Gastroesophageal sphincter (tissue), 3 donors: ENCODE measurements around the gene ANAPC2.

Experiments used
- EP300 ChIP-seq: sonication (generic); formaldehyde crosslinking; IDR thresholded peaks from one replicate; pipeline ENCODE4 v1.6.1; 2017; ENCODE audit warnings: antibody characterized with exemption, mild to moderate bottlenecking
- POLR2A ChIP-seq, 2 donors: fragments of 450-650 bp; IDR thresholded peaks; one replicate each; pipeline ENCODE4 v1.6.1; 2017; ENCODE audit warnings: antibody characterized with exemption in 2 of 2, mild to moderate bottlenecking in 2 of 2, moderate library complexity in 1 of 2
- POLR2AphosphoS5 ChIP-seq: sonication (generic); formaldehyde crosslinking; IDR thresholded peaks from one replicate; pipeline ENCODE4 v1.6.1; 2017; ENCODE audit warnings: antibody characterized with exemption
- TF ChIP-seq, protein P1 (sequence below), 4 experiments: fragments of 200-600 bp in 2 of 4; fragments of 450-650 bp in 2 of 4; sonication (generic) in 1 of 4; IDR thresholded peaks; one replicate each; pipeline ENCODE4 v1.5.1; 2017 to 2019; ENCODE audit warnings: antibody characterized with exemption in 4 of 4, mild to moderate bottlenecking in 2 of 4, moderate library complexity in 2 of 4

DNA sequence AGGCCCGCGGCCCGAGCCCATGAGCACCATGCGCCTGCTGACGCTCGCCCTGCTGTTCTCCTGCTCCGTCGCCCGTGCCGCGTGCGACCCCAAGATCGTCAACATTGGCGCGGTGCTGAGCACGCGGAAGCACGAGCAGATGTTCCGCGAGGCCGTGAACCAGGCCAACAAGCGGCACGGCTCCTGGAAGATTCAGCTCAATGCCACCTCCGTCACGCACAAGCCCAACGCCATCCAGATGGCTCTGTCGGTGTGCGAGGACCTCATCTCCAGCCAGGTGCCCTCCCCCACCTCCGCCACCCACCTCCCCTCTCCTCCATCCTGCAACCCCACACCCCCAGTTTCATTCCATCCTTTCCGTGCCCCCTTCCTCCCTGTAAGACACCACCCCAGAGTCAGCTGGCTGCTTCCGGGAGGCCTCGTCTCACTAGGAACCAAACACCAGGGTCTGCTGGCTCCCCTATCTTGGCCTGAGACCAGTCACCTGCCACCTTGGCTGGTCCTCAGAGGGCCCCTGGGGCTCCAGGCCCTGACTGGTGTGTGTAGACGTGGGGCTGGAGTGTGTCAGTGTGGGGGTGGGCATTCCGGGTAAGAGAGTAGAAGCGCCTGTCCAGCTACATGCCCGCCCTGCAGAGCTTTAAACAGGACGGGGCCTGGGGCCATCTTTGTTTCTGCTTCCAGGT, 48.8 kb downstream of the ANAPC2 start:
- TF ChIP-seq POLR2A (IDR thresholded peaks at IDR 0.05) (no peak), POLR2AphosphoS5 (no peak), EP300 (no peak)
- TF ChIP-seq, protein P1, sequence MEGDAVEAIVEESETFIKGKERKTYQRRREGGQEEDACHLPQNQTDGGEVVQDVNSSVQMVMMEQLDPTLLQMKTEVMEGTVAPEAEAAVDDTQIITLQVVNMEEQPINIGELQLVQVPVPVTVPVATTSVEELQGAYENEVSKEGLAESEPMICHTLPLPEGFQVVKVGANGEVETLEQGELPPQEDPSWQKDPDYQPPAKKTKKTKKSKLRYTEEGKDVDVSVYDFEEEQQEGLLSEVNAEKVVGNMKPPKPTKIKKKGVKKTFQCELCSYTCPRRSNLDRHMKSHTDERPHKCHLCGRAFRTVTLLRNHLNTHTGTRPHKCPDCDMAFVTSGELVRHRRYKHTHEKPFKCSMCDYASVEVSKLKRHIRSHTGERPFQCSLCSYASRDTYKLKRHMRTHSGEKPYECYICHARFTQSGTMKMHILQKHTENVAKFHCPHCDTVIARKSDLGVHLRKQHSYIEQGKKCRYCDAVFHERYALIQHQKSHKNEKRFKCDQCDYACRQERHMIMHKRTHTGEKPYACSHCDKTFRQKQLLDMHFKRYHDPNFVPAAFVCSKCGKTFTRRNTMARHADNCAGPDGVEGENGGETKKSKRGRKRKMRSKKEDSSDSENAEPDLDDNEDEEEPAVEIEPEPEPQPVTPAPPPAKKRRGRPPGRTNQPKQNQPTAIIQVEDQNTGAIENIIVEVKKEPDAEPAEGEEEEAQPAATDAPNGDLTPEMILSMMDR (IDR thresholded peaks at IDR 0.05): no peak
